Endothelial cell of hepatic sinusoid (primary cell): ENCODE measurements around the gene PLCL2.

Experiments
- in situ Hi-C: cut with HindIII; loops from 2 replicates; pipeline ENCODE4 v1.10.0; 2017; ENCODE audit warnings: low sequenced_read_pairs

Gene PLCL2

DNA sequence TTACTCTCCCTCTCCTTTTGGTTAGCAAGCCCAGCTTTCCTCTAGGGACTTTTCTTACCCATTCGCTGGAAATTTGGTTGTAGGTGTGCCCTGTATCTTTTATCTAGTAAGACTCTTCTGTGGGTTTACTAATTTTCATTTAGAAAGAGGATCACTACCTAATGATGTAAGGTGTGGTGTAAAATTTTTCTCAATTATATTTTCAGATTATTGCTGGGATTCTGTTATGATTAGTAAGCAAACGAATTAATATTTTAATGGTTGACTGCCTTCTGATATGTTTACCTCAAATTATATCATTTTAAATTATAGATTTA, 28.5 kb downstream of the PLCL2 start:
- in situ Hi-C loops = no loop called here

DNA sequence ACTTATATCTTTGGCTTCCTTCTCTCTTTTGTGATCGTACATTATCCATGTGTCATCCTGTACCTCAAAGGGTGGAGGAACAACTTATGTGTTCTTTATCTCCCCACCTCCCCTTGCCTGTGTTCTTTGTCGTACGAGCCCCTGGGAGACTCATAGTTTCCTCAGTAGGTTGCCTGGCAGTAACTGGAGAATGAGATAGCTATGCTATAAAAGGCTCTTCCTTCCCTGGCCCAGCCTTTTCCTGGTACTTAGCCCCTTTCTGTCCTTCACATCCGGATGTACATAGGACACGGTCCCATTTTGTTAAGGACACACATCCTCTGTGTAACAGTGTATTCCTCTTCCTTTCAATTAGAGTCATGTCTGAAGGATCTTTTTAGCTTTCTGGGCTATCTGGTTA, 32.1 kb downstream of the PLCL2 start:
- in situ Hi-C loops = no loop called here

DNA sequence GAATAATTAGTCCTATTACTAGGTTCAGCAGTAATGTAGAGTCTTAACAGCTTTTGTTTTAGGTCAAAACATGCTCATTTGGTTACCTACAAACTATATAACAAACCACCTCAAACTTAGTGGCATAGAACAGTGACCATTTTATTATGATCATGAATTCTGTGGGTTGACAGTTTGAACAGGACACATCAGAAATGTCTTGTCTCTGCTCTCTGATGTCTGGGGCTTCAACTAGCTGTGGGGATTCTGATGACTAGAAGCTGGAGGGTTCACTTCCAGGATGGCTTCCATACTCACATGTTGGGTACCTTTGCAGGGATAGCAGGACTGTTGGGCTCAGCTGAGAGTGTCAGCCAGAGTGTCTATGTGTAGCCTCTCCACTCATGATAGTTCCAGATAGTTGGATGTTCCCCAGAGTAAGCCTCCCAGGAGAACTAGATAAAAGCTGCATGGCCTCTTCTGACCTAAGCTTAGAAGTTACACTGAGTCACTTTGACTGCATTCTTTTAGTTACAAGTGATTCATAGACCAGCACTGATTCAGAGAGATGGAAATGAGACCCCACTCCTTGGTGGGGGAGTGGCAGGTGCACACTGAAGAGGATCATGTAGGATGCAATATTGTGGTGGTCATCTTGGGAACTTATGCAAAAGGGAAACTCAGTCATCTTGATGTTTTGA, 32.6 kb downstream of the PLCL2 start:
- in situ Hi-C loops = no loop called here

DNA sequence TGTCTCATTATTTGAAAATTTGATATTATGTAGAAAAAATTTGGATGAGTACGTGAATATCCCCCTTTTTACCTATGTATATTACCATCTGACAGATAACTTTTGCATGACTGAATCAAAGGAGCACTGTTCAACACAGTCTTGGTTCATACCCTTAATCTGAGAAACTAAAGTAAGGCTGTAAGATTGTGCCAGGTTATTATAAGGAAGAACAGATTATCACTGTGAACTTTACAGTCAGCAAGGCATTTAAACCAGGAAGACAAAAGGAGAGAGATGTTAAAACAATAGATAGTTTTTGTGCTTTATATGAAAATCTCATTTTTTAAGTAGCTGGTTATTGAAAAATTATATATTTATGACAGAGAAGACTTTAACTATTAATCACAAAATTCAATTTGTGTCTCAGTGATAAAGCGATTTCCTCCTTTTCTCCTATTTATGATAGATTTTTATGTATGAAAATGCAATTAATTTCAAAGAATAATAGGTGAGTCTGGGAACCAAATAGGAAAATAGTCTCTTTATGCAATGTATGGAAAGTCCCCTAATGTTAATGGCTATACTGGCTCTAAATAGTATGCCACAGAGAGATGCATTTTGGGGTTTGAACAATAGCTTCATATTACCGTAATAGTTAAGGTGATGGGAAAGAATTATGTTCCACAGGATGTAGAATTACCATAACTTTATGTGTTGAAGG, 33.4 kb downstream of the PLCL2 start:
- in situ Hi-C loops = no loop called here

DNA sequence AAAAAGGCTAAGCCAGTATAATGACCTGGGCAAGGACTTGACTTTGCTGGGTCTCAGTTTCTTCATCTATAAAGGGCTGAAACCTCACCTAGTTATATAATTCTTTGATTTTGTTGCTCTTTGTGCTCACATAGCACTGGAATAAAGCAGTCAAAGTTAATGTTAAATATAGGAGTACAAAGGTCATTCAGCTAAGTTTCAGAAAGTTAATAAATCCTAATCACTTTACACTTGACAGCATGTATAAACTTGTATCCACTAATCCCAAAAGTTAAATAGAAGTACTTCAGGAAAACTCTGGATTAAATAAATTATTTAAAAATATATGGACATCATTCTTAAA, 33.9 kb downstream of the PLCL2 start:
- in situ Hi-C loops = no loop called here

DNA sequence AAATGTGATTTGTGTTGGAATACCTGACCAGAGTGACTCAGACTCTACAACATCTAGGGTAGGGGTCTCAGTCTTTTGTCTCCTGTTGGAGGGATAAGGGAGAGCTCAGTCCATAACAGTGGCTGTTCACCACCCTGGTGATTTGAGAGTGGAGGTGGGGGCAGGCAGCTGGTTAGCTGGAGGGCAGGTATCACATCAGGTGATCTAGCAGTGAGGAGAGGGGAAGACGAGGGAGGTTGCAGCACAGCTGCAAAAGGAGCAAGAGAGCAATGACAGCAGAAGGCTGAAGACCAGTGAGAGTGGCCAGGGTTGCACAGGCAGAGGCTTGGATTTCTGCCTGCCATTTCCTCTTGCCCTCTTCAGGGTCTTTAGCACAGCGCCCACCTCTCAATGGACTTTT, 38.4 kb downstream of the PLCL2 start:
- in situ Hi-C loops = no loop called here

DNA sequence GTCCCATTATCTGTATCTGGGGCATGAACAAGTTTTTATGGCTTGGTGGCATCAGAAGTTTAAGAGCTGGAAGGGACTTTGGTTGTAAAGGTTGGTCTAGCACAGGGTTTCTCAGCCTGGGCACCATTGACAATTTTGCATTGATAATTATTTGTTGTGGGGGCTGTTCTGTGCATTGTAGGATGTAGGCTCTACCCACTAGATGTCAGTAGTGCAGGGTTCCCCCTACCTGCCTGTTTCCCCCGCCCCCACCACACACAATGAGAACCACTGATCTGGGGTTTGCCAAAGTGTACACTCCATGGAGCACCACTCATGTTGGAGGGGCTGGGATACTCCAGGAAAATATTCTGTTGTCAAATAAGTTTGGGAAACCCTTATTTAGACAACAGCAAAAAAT, 42.7 kb downstream of the PLCL2 start:
- in situ Hi-C loops = no loop called here

DNA sequence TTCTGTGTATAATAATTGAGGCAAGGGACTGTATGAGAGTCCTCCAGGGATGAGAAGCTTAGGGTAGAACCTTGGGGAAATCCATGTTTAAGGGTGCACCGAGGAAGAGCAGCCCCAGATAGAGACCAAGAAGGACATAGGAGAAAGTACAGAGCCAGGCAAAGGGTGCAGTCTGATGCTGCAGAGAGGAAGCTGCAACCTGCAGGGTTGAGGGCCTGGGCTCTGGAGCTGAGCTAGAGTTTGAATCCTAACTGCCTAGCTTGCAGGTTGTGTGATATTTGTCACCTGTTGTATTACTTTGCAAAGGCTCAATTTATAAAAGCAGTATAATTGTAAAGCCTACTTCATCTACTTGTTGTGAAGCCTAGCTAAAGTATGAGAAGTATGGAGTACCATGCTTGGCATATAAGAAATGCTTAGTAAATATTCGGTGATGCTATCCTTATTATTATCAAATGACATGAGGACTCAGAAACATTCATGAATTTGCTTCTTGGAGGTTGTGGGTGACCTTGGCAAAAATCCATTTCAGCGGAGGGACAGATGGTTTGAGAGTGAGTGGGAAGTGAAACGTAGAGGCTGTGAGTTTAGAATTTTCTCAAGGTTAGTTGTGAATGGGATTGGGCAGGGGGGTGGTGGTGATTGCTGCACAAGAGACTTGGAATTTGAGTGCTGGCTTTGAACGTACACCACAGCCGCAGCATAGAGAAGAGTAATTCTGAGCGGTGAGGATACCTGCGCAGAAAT, 43.8 kb downstream of the PLCL2 start:
- in situ Hi-C loops = no loop called here

DNA sequence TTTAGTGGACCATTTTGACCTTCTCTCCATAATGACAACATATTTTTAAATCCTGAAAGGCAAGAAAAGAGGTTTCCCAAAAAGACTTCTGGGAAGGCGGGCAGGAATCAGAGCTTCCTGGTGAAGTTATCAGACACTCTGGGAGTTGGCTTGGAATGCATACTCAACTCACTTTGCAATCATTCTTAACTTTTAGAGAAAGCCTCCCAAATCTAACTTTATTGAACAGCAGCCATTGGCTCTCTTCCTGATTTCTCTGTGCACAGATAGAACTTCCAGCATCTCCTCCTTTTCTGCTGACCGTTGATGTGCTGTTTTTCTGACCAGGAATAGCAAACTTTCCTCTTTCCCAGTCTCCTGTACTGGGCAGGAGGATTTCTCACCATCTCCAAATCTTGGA, 44.6 kb downstream of the PLCL2 start:
- in situ Hi-C loops = no loop called here

DNA sequence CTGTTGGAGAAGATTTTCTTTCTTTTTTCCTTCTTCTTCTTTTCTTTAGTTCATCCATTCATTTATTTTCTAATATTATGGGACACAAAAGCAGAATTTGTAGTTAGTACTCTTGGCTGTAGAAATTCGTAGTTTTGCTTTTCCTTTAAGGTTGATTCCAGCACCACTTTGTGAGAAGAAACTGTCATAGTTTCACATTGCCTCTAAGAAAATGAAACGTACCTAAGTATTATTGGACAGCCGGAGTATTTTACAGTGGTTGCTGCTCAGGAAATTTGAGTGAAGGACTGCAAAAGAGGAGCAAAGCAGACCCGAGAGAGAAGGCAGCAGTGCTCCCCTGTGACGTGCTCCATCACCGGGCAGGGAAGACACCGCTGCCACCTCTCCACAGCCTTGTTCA, 48.1 kb downstream of the PLCL2 start:
- in situ Hi-C loops = no loop called here

DNA sequence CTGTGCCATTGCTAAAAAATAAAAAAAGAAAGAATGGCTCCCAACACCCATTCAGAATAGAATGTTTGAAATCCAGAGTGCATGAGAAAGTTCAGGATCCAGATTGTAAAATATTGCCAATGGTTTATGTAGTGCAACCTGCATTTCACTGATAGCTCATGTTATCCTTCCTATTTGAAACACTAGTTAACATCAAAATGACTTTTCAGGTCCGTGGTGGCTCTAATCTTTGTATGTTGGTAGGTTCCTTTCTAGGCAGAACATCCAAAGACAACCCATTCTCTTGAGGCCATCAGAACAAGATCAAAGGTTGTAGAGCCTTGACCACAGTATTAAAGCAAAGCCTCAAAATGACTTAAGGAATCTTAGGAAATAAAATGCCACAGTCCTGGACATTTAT, 51.0 kb downstream of the PLCL2 start:
- in situ Hi-C loops = no loop called here

DNA sequence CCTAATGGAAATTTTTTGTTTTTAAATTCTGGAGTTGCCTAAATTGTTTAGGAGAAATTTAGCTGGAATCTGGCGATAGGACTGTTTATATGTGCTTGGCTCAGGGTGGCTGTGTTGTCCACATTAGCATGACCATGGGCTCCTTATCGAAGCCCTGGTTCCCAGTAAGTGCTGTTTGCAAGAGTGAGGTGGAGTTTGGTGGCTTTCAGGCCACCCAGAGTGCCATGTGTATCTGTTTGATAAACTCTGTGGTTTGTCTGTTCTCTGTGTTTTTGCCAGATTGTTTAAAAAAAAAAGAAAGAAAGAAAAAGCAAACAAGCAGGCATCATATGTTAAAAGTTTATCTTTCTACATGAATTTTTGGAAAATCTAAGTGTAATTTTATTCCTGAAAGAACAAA, 51.5 kb downstream of the PLCL2 start:
- in situ Hi-C loops = no loop called here

DNA sequence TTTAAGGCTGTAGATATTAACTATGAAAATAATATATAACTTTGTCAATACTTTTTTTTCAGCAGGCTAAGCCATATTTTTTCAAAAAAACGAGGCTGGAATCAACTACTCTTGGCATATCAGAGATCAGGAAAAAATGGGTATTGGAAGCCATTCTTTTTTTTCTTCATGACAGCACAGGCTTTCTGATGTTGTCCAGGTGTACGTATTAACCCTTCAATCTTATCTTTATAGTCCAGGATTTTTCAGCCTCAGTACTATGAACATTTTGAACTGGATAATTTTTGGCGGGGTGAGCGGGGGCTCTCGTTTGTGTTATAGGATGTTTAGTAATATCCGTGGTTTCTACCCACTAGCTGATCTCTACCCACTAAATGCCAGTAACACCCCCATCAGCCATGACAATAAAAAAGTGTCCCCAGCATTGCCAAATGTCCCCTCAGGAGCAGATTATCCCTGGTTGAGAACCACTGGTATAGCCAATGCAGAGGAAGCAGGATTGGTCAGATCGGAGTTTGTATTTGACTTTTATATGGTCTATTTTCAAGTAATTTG, 52.0 kb downstream of the PLCL2 start:
- in situ Hi-C loops = no loop called here

DNA sequence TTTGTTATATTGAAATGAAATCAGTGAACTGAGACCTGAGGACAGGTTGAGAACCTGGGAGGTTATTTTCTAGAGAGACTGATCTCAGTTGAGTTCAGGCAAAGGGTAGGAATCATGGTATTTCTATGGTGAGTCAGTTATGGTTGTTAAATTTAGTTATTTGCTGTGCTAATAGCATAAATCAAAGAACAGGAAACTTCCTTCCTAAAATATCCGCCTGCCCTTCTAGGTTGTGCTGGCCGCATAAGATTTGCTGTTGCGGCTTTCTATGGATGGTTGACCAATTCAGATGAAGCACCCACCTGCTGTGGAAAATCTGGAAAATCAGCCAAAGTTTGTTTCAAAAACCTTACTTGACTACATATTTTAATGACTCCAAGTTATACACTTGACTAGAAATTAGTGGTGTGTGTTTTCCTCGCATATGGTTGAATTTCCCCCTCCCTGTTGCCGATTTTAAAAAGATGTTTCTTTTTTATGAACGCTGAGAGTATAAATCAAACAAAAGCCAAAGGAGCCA, 52.6 kb downstream of the PLCL2 start:
- in situ Hi-C loops = no loop called here

DNA sequence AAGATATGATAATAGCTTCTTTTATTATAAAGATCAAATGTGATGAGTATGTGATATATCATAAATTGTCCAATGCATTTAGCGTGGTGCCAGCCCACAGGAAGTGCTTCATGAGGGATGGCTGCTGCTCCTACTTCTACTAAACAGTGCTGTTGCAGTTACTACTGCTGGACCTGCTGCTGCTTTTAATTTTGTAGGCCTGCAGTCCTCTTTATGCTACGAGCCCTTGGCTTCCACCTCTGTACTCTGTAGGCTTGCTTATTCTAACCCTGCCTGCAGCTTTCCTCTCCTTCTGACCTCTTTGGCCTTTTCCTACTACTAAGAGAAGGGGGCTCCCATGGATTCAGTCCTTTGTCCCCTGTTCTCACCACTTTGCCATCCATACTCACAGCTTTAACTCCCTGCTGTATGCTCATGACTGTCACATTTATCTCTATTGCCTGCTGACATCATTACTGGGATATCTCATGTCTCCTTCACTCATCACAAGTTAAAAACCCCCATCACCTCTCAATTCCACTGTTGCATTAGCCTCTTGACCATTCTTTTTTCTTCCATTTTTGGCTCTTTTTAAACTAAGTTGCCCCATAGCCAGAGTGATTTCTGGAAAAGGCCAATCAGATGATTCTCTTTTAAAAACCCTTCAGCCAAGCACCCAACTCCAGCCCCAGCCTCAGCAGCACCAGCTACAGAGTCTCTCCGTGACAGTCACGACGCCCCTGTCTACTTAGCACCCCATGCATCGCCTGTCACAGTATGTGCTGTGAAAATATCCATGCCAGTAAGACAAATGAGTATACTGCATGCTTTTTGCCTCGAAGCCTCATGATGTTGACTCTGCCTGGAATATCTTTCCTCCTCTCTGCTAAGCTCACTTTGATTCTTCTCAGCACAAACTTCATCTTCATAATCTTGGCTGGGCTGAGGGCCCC, 56.3 kb downstream of the PLCL2 start:
- in situ Hi-C loops = no loop called here

DNA sequence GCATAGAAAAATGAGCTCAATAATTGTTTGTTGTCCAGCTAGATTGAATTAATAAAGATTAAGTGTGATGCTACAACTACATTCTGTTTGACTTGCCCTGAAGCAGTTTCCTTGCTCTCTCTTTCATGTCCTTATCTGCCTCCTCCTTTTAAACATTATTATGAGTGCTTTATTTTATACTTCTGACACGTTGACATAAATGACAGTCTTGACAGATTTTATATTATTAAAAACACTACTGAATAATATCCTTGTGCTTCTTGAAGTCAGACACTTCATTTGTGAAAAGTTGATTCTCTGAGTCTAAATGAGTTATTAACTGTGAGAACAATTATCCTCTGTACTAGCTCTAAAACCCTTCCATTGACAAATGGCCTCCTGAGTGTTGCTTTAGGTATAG, 58.2 kb downstream of the PLCL2 start:
- in situ Hi-C loops = no loop called here

DNA sequence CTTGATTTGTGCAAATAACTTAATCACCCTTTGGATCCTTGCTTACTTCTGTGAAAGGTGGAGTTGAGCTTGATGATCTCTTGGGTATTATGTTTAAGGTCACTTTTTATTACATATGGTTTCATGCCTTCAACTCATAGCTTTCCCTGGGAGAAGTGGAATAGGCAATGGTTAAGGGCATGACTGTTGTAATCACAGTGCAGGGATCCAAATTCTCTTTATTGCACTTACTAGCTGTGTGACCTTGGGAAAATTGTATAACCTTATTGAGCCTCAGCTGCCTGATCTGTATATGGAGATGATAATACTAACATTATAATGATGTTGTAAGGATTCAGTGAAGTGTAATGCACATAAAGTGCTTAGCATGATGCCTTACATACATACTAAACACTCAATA, 59.1 kb downstream of the PLCL2 start:
- in situ Hi-C loops = no loop called here

DNA sequence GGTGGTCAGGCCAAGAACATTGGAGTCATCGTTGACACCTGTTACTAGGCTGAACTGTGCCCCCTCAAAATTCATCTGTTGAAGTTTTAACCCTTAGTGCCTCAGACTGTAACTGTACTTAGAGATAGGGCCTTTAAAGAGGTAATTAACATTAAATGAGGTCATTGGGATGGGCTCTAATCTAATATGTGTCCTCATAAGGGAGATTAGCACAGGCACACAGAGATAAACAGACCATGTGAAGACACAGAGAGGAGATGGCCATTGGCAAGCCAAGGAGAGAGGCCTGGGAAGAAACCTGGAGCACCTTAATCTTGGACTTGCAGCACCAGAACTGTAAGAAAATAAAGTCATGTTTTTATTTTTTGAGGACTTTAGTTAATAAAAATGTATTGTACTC, 59.6 kb downstream of the PLCL2 start:
- in situ Hi-C loops = no loop called here

DNA sequence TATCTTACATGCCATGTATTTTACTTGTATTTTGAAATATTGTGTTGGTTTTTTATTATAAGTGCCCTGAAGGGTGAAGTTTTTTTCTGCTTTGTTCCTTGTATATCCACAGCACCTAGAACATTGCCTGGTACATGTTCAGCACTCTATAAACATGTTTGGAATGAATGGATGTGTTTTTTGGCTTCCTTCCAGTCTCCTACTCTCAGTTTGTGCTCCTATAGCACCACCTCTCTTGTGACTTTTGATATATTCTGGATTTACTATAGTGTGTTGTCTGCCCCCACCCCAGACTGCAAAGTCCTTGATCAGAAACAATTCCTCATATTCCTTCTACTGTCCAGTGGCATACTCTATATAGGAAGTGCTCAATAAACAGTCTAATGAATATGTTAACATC, 60.6 kb downstream of the PLCL2 start:
- in situ Hi-C loops = no loop called here

DNA sequence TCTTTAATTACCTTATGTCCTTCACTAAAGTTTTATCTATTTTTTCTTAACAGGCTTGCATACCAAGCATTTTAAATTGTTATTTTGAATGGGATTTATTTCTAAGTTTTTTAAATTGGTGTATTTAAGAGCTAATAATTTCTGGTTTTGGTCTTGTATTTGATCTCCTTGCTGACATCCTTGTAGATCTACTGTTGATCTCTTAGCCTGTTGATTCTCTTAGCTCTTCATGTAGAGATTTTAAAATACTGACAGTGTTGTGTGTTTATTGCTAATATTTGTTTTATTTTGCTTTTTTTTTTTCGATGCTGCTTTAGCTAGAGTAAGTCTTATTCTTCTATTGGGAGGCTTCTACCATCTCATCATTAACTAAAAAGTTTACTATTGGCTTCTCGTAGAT, 65.5 kb downstream of the PLCL2 start:
- in situ Hi-C loops = no loop called here

DNA sequence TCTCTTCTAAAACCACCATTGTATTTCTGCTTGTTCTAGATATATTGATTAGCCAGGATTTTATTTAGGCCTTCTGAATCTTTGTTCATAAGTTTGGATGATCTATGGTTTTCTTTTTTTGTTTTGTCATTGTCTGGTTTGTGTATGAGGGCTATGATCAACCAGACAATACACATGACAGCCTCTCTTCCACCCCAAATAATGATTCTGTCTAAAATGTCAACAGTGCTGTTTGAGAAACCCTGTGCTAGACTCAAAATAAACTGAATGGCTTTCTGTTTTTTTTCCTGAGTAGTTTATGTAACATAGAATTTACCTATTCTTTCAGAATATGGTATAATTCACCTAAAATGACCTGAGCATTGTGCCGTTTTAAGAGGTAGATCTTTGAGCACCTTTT, 66.1 kb downstream of the PLCL2 start:
- in situ Hi-C loops = no loop called here
